Stomach smooth muscle (tissue), 2 donors: ENCODE results near the gene RBCK1.

Experiments
- H3K27ac ChIP-seq: one replicate; pipeline ENCODE4 v1.7.0; 2013; ENCODE audit warnings: mild to moderate bottlenecking, low read length, inconsistent platforms
- H3K27me3 ChIP-seq, 2 donors: one replicate each; pipeline ENCODE4 v1.7.0; 2013; ENCODE audit warnings: low read length in 2 of 2; ENCODE audit not compliant: insufficient read depth in 2 of 2, control insufficient read depth in 1 of 2
- H3K36me3 ChIP-seq, 2 donors: one replicate each; pipeline ENCODE4 v1.7.0; 2013; ENCODE audit warnings: low read length in 2 of 2; ENCODE audit not compliant: control insufficient read depth in 2 of 2, insufficient read depth in 2 of 2
- H3K4me1 ChIP-seq: one replicate; pipeline ENCODE4 v1.7.0; 2013; ENCODE audit warnings: low read length; ENCODE audit not compliant: control insufficient read depth, insufficient read depth
- H3K4me3 ChIP-seq, 2 donors: one replicate each; pipeline ENCODE4 v1.7.0; 2013; ENCODE audit warnings: low read length in 2 of 2
- H3K9ac ChIP-seq, 2 donors: one replicate each; pipeline ENCODE4 v1.7.0; 2013; ENCODE audit warnings: low read length in 2 of 2, mild to moderate bottlenecking in 1 of 2
- H3K9me3 ChIP-seq, 2 donors: one replicate each; pipeline ENCODE4 v1.7.0; 2013; ENCODE audit warnings: low read length in 2 of 2; ENCODE audit not compliant: control insufficient read depth in 2 of 2
- donor health status: healthy.
- donor health status: Pancreatic carcinoma.

The RBCK1 gene

DNA sequence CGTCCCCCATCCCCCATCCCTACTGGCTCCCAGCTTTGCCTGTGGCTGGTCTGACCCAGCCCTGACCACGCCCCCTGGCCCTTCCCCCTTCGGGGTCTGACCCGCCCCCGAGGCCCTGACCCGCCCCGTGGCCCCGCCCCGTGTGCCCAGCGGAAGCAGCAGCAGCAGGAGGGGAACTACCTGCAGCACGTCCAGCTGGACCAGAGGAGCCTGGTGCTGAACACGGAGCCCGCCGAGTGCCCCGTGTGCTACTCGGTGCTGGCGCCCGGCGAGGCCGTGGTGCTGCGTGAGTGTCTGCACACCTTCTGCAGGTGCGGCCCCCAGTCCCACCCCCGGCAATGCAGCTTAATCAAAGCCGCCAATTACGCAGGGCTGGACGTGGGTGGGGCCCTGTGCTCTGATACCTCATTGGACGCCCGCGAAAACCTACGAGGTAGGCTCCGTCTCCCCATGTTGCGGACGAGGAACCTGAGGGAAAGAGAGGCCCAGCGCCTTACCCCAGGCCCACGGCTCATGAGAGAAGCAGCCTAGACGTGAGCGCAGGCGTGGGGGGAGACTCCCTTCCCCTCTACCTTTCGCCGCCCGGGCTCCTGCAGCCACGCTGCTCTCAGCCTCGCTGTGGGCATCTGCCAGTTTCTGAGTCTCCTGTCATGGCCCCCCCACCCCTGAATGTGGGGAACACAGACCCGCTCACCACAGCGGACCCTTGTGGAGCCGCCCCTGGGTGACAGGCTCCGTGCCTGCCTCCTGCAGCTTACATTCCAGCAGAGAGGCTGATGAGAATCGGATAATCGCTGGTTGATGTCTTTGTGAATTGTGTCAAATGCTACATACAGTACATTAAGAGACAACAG lies 12.8 kb downstream of the RBCK1 start:
- Histone ChIP-seq H3K4me1 (no peaks in the 10 kb centered on the region), H3K27ac (no peak overlapping the region), H3K27me3 (no peaks in the 10 kb centered on the region), H3K9me3 (no peaks in the 10 kb centered on the region), H3K36me3 (peaks cover 29 to 31% of the 10 kb centered on the region in 2 donors), H3K4me3 (no peak overlapping the region), H3K9ac (no peak overlapping the region)

DNA sequence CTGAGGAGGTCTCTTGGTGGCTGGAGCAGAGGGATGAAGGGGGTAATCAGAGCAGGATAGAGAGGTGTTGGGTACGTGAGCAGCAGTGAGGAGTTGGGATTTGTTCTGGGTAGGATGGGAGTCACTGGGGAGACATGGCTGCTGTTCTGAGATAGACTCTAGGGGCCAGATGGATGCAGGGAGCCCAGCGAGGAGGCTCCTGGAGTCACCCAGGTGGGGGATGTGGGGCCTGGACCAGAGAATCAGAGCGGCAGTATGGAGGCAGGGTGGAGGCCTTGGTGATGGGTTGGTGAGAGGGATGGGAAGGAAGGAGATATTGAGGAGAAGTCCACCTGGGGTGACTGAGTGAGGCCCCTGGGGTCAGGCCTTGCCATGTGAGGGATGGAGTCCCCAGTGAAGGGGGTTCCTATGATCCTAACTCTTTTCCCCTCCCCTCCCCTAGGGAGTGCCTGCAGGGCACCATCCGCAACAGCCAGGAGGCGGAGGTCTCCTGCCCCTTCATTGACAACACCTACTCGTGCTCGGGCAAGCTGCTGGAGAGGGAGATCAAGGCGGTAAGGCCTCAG lies 13.7 kb downstream of the RBCK1 start:
- Histone ChIP-seq H3K36me3 (peaks cover 25 to 29% of the 10 kb centered on the region in 2 donors), H3K27ac (no peak overlapping the region), H3K9ac (no peak overlapping the region), H3K4me1 (no peaks in the 10 kb centered on the region), H3K9me3 (no peaks in the 10 kb centered on the region), H3K4me3 (no peak overlapping the region), H3K27me3 (no peaks in the 10 kb centered on the region)

DNA sequence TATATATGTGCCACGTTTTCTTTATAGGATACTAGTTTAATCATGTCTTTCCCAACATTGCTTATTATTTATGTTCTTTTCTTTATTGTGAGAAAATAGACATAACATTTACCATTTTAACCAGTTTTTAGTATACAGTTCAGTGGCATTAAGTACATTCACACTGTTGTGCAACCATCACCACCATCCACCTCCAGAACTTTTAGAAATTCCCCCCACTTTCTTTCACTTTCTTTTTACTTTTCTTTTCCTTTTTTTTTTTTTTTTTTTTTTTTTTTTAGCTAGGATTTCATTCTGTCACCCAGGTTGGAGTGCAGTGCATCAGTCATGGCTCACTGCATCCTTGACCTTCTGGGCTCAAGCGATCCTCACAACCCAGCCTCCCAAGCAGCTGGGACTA lies 18.5 kb downstream of the RBCK1 start:
- Histone ChIP-seq H3K4me1 (peaks cover 4% of the 10 kb centered on the region), H3K36me3 (peaks cover 14 to 35% of the 10 kb centered on the region in 2 donors), H3K9ac (no peak overlapping the region), H3K4me3 (no peak overlapping the region), H3K9me3 (no peaks in the 10 kb centered on the region), H3K27ac (no peak overlapping the region), H3K27me3 (no peaks in the 10 kb centered on the region)

DNA sequence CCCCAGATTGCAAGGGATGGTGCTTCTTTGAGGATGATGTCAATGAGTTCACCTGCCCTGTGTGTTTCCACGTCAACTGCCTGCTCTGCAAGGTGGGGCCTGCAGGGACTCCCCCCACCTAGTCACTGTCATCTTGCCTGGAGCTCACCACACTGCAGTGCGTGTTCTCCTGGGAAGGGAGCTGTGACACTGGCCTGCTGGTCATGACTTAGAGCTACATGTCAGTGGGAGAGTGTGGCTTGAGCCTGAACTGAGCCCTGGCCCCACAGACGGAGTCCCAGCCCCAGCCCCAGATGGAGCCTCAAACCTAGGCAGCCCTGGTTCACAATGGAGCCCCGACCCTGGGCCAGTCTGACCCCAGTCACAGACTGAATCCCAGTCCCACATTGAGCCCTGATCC lies 19.3 kb downstream of the RBCK1 start:
- H3K9me3 ChIP-seq = no peaks in the 10 kb centered on the region
- no peak overlapping the region for H3K9ac ChIP-seq
- H3K36me3 ChIP-seq = peaks cover 16 to 31% of the 10 kb centered on the region in 2 donors
- no peak overlapping the region for H3K4me3 ChIP-seq
- H3K27me3 ChIP-seq = no peaks in the 10 kb centered on the region
- peaks cover 4% of the 10 kb centered on the region for H3K4me1 ChIP-seq
- no peak overlapping the region for H3K27ac ChIP-seq

DNA sequence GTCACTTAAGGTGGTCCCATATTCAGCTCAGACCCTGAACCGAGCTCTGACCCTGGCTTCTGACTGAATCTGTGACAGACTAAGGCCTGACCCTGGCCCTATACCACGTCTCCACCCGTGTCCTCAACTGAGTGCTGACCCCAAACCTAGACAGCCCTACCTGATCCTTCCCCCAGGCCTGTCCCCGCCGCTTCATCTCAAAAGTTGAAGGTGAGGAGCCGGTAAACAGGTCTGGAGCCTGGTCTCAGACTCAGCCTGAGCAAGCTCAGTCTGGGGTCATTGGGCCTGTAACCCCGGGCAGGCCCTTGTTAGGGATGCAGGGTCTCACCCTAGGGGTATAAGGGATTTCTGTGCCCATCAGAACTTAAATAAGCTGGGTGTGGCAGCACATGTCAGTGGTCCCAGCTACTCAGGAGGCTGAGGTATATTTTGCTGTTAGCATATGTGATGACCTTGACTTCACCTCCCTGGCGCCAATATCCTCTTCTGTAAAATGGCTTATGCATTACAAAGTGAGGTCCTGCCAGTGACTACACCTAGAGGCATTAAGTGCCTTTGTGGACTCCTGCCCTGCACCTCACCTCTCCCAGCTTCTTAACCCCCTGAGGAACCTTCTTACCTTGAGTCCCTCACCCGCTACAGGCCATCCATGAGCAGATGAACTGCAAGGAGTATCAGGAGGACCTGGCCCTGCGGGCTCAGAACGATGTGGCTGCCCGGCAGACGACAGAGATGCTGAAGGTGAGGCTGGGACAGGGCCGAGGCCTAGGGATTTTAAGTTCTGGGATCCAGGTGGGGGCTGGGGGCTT lies 20.0 kb downstream of the RBCK1 start:
- no peaks in the 10 kb centered on the region for H3K27me3 ChIP-seq
- no peak overlapping the region for H3K9ac ChIP-seq
- no peak overlapping the region for H3K4me3 ChIP-seq
- H3K27ac ChIP-seq = no peak overlapping the region
- peaks cover 16 to 36% of the 10 kb centered on the region in 2 donors for H3K36me3 ChIP-seq
- H3K9me3 ChIP-seq = no peaks in the 10 kb centered on the region
- peaks cover 4% of the 10 kb centered on the region for H3K4me1 ChIP-seq

DNA sequence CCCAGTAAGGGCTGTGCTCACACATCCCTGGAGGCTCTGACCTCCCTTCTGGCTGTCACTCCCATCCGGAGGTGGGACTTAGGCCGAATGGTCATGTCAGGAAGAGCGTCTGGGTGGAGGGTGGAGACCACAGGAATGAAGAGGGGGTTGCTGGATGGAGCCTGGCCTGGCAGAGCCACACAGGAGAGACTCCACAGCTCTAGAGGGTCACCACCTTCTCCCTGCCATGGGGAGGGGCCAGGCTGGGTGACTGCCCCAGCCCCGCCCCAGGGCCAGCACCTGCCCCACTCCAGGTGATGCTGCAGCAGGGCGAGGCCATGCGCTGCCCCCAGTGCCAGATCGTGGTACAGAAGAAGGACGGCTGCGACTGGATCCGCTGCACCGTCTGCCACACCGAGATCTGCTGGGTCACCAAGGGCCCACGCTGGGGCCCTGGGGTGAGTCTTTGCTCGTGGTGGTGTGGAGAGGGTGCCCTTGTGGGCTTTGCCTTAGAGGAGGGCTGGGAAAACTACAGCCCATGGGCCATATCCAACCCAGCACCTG lies 20.6 kb downstream of the RBCK1 start:
- Histone ChIP-seq H3K27me3 (no peaks in the 10 kb centered on the region), H3K4me3 (no peak overlapping the region), H3K9ac (no peak overlapping the region), H3K4me1 (peaks cover 6% of the 10 kb centered on the region), H3K36me3 (peaks cover 16 to 38% of the 10 kb centered on the region in 2 donors), H3K9me3 (no peaks in the 10 kb centered on the region), H3K27ac (no peak overlapping the region)

DNA sequence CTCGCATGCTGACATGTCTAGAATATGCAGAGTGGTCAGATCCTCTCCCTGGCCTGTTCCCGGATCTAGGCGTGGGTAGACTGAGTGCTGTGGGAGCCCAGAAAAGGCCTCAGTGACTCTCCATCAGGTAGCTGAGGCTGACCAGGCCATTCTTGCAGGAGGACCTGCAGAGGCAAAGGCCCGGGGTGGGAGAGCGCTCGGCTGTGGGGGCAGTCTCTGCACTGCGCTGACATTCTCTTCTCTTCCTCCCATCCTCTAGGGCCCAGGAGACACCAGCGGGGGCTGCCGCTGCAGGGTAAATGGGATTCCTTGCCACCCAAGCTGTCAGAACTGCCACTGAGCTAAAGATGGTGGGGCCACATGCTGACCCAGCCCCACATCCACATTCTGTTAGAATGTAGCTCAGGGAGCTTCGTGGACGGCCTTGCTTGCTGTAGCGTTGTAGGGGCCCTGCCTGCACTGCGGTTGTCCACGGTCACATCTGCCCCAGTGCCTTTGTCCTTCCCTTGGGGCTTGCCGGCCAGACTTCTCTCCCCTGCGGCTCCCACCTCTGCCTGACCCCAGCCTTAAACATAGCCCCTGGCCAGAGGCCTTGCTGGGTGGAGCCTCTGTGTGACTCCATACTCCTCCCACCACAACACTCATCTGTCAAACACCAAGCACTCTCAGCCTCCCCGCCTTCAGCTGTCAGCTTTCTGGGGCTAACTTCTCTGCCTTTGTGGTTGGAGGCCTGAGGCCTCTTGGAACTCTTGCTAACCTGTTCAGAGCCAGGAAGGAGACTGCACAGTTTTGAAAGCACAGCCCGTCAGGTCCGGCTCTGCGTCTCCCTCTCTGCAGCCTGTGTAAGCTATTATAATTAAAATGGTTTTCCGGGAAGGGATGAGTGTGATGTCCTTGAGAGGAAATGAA lies 22.2 kb downstream of the RBCK1 start:
- Histone ChIP-seq H3K9me3 (no peaks in the 10 kb centered on the region), H3K27me3 (no peaks in the 10 kb centered on the region), H3K4me3 (no peak overlapping the region), H3K9ac (no peak overlapping the region), H3K27ac (no peak overlapping the region), H3K4me1 (peaks cover 6% of the 10 kb centered on the region), H3K36me3 (peaks cover 19 to 41% of the 10 kb centered on the region in 2 donors)

DNA sequence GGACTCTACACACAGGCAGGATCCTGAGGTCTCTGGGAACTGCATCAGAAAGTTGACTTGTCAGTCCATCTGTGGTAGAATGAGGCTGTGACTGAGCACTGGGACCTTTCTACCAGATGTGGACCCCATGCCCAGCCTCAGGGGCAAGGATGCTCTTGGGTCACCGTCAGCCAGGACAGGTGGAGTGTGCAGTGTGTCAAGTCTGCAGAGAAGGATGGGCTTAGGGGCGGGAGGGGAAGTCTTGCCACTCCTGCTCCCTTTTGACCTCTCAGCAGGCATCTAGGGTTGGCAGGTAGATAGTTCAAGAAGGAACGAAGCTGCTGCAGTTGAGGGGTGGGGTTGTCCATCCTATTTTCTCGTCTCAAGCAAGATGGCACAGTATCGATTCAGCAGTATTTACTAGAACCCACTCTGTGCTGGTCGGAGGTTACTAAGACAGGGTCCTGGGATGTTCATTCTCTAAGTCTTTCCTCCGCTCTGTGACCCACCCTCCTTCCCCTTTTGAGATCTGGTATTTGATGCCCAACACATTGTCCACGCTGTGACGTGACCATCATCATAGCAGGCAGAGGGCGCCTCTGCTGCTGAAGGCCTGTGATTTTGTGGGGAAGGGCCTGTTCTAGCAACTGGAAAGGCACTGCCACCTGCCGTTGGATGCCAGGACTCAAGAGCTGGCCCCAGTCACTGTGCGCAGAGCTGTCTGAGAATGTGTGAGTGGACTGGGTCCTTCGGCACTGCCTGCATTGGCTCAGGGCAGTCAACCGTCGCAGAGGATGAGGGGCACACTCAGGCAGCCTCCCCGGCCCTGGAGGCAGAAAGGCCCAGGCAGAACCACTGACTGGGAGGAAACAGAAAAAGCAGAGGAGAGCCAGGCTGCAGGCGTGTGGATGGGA lies 23.2 kb downstream of the RBCK1 start:
- Histone ChIP-seq H3K27ac (no peak overlapping the region), H3K9ac (no peak overlapping the region), H3K36me3 (peaks cover 26 to 48% of the 10 kb centered on the region in 2 donors)

DNA sequence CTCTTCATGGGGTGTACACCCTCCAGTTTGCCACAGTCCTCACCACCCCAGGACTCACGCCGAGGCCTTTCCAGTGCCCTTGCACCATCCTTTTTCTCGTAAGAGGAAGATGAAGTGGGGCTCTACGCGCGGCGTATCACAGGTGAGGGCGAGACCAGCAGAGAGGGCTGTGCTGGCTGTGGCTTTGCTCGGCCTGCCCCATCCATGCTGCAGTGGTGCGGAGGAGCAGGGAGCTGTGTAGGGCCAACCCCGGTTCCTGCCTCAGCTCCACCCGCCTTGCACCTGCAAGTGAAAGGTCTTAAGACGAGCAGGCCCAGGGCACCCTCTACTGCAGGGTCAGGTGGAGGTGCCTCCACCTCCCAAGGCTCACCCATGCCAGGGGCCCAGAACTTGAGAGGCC lies 24.1 kb downstream of the RBCK1 start:
- Histone ChIP-seq H3K27me3 (no peaks in the 10 kb centered on the region), H3K9me3 (no peaks in the 10 kb centered on the region), H3K4me1 (peaks cover 6% of the 10 kb centered on the region), H3K27ac (no peak overlapping the region), H3K4me3 (no peak overlapping the region), H3K36me3 (peaks cover 29 to 48% of the 10 kb centered on the region in 2 donors), H3K9ac (no peak overlapping the region)

More for the DNA sequence above, 23.2 kb downstream of the RBCK1 start:
- H3K4me1 ChIP-seq = peaks cover 6% of the 10 kb centered on the region
- no peaks in the 10 kb centered on the region for H3K9me3 ChIP-seq
- no peaks in the 10 kb centered on the region for H3K27me3 ChIP-seq
- no peak overlapping the region for H3K4me3 ChIP-seq
